Neural cell (in vitro differentiated cells): ENCODE measurements around the gene KLF17. TPM values are rescaled to one million over a fixed set of nuclear protein-coding genes. Genes with fewer than 3 reads are reported as not detected.

Source experiments
- H2AFZ ChIP-seq: fragments of 200-600, 300-800 bp; sonication (generic), shearing (Covaris generic); 2 replicates; pipeline ENCODE4 v1.6.0; 2014; ENCODE audit warnings: low read depth, mild to moderate bottlenecking, antibody characterized with exemption, low read length, moderate library complexity
- H3F3A ChIP-seq: fragments of 200-600 bp; shearing (Covaris generic); 2 replicates; pipeline ENCODE4 v1.6.1; 2016; ENCODE audit warnings: mild to moderate bottlenecking, moderate library complexity, mixed read lengths, antibody characterized with exemption, low read length; ENCODE audit not compliant: insufficient read depth, poor library complexity, severe bottlenecking
- H3K27ac ChIP-seq: fragments of 200-600, 300-800 bp; sonication (generic), shearing (Covaris generic); 2 replicates; pipeline ENCODE4 v1.5.1; 2014; ENCODE audit warnings: mild to moderate bottlenecking, low read length, moderate library complexity
- H3K27me3 ChIP-seq: fragments of 300-800, 200-600 bp; sonication (generic), shearing (Covaris generic); 2 replicates; pipeline ENCODE4 v1.6.0; 2014; ENCODE audit warnings: mild to moderate bottlenecking, low read depth, low read length, moderate library complexity; ENCODE audit not compliant: insufficient read depth
- H3K36me3 ChIP-seq: fragments of 300-800, 200-600 bp; sonication (generic), shearing (Covaris generic); 2 replicates; pipeline ENCODE4 v1.5.1; 2014; ENCODE audit warnings: mild to moderate bottlenecking, antibody characterized with exemption, low read length, moderate library complexity; ENCODE audit not compliant: insufficient read depth
- H3K4me2 ChIP-seq: fragments of 300-800, 200-600 bp; sonication (generic), shearing (Covaris generic); 2 replicates; pipeline ENCODE4 v1.6.0; 2014; ENCODE audit warnings: mild to moderate bottlenecking, low read length
- H3K4me3 ChIP-seq: fragments of 300-800, 200-600 bp; sonication (generic), shearing (Covaris generic); 2 replicates; pipeline ENCODE4 v1.5.1; 2014; ENCODE audit warnings: mild to moderate bottlenecking, low read length, moderate library complexity
- H3K79me2 ChIP-seq: fragments of 200-600 bp; shearing (Covaris generic); replicated peaks from 2 replicates; pipeline ENCODE4 v1.6.0; 2014; ENCODE audit warnings: mild to moderate bottlenecking, low read length, moderate library complexity; ENCODE audit not compliant: insufficient read depth
- H3K9ac ChIP-seq: fragments of 300-800, 200-600 bp; sonication (generic), shearing (Covaris generic); 2 replicates; pipeline ENCODE4 v1.6.1; 2016; ENCODE audit warnings: mild to moderate bottlenecking, low read length, mixed read lengths
- H3K9me2 ChIP-seq: fragments of 200-600 bp; shearing (Covaris generic); 2 replicates; pipeline ENCODE4 v1.6.1; 2016; ENCODE audit warnings: mild to moderate bottlenecking, low read length, mixed read lengths; ENCODE audit not compliant: insufficient read depth
- H3K9me3 ChIP-seq: fragments of 200-600, 300-800 bp; sonication (generic), shearing (Covaris generic); 2 replicates; pipeline ENCODE4 v1.6.1; 2016; ENCODE audit warnings: mild to moderate bottlenecking, mixed run types, low read length, moderate library complexity, mixed read lengths
- H4K20me1 ChIP-seq: fragments of 200-600 bp; shearing (Covaris generic); 2 replicates; pipeline ENCODE4 v1.6.1; 2016; ENCODE audit warnings: mild to moderate bottlenecking, mixed run types; ENCODE audit not compliant: insufficient read depth
- EP300 ChIP-seq: fragments of 450-650 bp; conservative IDR thresholded peaks from 2 replicates; pipeline ENCODE4 v1.6.1; 2014; ENCODE audit warnings: antibody characterized with exemption, mild to moderate bottlenecking, moderate library complexity; ENCODE audit not compliant: poor library complexity, severe bottlenecking
- EZH2 ChIP-seq: fragments of 200-600, 300-800 bp; shearing (Covaris generic), sonication (generic); IDR thresholded peaks from 2 replicates; pipeline ENCODE4 v1.6.1; 2014; ENCODE audit warnings: antibody characterized with exemption, low read length, borderline replicate concordance, mild to moderate bottlenecking; ENCODE audit not compliant: insufficient read depth, poor library complexity, severe bottlenecking
- MXI1 ChIP-seq: fragments of 450-650 bp; conservative IDR thresholded peaks from 2 replicates; pipeline ENCODE4 v1.6.1; 2014; ENCODE audit warnings: antibody characterized with exemption, mild to moderate bottlenecking; ENCODE audit not compliant: poor library complexity, severe bottlenecking
- POLR2AphosphoS5 ChIP-seq: IDR thresholded peaks from 2 replicates; pipeline ENCODE4 v1.6.1; 2012
- RAD21 ChIP-seq: fragments of 450-650 bp; conservative IDR thresholded peaks from 2 replicates; pipeline ENCODE4 v1.6.1; 2014; ENCODE audit warnings: antibody characterized with exemption, mild to moderate bottlenecking, moderate library complexity
- SMC3 ChIP-seq: fragments of 450-650 bp; conservative IDR thresholded peaks from 2 replicates; pipeline ENCODE4 v1.6.1; 2014; ENCODE audit warnings: antibody characterized with exemption, mild to moderate bottlenecking, moderate library complexity; ENCODE audit not compliant: poor library complexity
- TAF1 ChIP-seq: IDR thresholded peaks from 2 replicates; pipeline ENCODE4 v1.6.1; 2012; ENCODE audit warnings: low read depth
- polyA plus RNA-seq: library from polyadenylated mRNA; depleted of rRNA; stranded (reverse); fragments of >200 nt; gene quantifications from 2 replicates; pipeline ENCODE4 v1.2.3, GENCODE V29; 2014
- TF ChIP-seq, protein P1 (sequence below): IDR thresholded peaks from 2 replicates; pipeline ENCODE4 v1.6.1; 2012; ENCODE audit warnings: borderline replicate concordance
- TF ChIP-seq, protein P2 (sequence below): fragments of 450-650 bp; IDR thresholded peaks from 2 replicates; pipeline ENCODE4 v1.5.1; 2014; ENCODE audit warnings: antibody characterized with exemption, mild to moderate bottlenecking, moderate library complexity; ENCODE audit not compliant: poor library complexity, severe bottlenecking

The KLF17 gene
- polyA plus RNA-seq, 1 donor from 2014 or later, result not detected

DNA sequence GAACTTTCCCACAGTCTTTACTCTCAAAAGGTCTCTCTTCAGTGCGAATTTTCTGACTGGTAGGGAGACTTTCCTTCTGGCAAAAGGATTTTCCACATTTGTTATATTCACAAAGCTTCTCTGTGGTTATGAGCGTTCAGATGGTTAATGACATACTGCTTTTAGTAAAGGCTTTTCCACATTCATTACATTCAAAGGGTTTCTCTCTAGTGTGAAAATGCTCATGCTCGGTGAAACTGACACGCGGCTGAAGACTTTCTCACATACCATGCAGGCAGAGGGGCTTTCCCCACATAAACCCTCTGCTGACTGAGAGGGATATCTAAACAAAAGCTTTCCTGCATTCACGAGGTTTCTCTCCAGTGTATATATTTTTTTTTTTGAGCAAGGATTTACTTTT lies 32.7 kb downstream of the KLF17 start:
- no peaks in the 10 kb centered on the region for H4K20me1 ChIP-seq
- H3K9me3 ChIP-seq, result no peaks in the 10 kb centered on the region
- H2AFZ ChIP-seq, result no peak overlapping the region
- H3K9me2 ChIP-seq, result no peaks in the 10 kb centered on the region
- no peaks in the 10 kb centered on the region for H3F3A ChIP-seq
- no peaks in the 10 kb centered on the region for H3K27me3 ChIP-seq
- H3K27ac ChIP-seq, result no peak overlapping the region
- H3K9ac ChIP-seq, result no peak overlapping the region
- H3K4me3 ChIP-seq, result no peak overlapping the region
- no peak for TF ChIP-seq EZH2
- no peak for TF ChIP-seq POLR2AphosphoS5
- TF ChIP-seq RAD21, result no peak
- TF ChIP-seq MXI1, result no peak
- no peak for TF ChIP-seq EP300
- TF ChIP-seq, protein P1, sequence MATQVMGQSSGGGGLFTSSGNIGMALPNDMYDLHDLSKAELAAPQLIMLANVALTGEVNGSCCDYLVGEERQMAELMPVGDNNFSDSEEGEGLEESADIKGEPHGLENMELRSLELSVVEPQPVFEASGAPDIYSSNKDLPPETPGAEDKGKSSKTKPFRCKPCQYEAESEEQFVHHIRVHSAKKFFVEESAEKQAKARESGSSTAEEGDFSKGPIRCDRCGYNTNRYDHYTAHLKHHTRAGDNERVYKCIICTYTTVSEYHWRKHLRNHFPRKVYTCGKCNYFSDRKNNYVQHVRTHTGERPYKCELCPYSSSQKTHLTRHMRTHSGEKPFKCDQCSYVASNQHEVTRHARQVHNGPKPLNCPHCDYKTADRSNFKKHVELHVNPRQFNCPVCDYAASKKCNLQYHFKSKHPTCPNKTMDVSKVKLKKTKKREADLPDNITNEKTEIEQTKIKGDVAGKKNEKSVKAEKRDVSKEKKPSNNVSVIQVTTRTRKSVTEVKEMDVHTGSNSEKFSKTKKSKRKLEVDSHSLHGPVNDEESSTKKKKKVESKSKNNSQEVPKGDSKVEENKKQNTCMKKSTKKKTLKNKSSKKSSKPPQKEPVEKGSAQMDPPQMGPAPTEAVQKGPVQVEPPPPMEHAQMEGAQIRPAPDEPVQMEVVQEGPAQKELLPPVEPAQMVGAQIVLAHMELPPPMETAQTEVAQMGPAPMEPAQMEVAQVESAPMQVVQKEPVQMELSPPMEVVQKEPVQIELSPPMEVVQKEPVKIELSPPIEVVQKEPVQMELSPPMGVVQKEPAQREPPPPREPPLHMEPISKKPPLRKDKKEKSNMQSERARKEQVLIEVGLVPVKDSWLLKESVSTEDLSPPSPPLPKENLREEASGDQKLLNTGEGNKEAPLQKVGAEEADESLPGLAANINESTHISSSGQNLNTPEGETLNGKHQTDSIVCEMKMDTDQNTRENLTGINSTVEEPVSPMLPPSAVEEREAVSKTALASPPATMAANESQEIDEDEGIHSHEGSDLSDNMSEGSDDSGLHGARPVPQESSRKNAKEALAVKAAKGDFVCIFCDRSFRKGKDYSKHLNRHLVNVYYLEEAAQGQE, result no peak
- TF ChIP-seq TAF1, result no peak
- no peak for TF ChIP-seq SMC3
- TF ChIP-seq, protein P2, sequence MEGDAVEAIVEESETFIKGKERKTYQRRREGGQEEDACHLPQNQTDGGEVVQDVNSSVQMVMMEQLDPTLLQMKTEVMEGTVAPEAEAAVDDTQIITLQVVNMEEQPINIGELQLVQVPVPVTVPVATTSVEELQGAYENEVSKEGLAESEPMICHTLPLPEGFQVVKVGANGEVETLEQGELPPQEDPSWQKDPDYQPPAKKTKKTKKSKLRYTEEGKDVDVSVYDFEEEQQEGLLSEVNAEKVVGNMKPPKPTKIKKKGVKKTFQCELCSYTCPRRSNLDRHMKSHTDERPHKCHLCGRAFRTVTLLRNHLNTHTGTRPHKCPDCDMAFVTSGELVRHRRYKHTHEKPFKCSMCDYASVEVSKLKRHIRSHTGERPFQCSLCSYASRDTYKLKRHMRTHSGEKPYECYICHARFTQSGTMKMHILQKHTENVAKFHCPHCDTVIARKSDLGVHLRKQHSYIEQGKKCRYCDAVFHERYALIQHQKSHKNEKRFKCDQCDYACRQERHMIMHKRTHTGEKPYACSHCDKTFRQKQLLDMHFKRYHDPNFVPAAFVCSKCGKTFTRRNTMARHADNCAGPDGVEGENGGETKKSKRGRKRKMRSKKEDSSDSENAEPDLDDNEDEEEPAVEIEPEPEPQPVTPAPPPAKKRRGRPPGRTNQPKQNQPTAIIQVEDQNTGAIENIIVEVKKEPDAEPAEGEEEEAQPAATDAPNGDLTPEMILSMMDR, result no peak
- no peak overlapping the region for H3K4me2 ChIP-seq
- H3K79me2 ChIP-seq, result no peaks in the 10 kb centered on the region
- H3K36me3 ChIP-seq, result no peaks in the 10 kb centered on the region

DNA sequence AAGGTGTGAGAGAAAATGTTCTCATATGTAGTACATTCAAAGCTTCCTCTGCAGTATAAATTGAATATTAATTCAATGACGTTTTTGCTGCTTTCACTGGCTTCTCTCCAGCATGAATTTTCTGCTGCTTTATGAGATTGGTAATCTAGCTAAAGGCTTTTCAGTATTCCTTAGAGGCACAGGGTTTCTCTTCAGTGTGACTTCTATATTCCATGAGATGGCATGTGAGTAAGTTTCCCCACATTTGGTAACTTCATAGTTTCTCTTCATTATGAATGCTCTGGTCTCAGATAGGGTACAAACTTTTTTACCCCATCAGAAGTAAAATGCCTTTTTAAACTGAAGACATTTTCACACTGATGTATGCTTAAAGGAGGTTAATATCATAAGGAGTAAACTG lies 33.2 kb downstream of the KLF17 start:
- H3K9me2 ChIP-seq, result no peaks in the 10 kb centered on the region
- H3K27me3 ChIP-seq, result no peaks in the 10 kb centered on the region
- H3F3A ChIP-seq, result no peaks in the 10 kb centered on the region
- H3K36me3 ChIP-seq, result no peaks in the 10 kb centered on the region
- no peak overlapping the region for H3K4me3 ChIP-seq
- H3K79me2 ChIP-seq, result no peaks in the 10 kb centered on the region
- H4K20me1 ChIP-seq, result no peaks in the 10 kb centered on the region
- no peak overlapping the region for H3K27ac ChIP-seq
- TF ChIP-seq, protein P2, result no peak
- H3K9ac ChIP-seq, result no peak overlapping the region
- H3K9me3 ChIP-seq, result no peaks in the 10 kb centered on the region
- no peak overlapping the region for H2AFZ ChIP-seq
- H3K4me2 ChIP-seq, result no peak overlapping the region
